Endothelial cell of umbilical vein (primary cell): ENCODE data around the gene RNF144B. TPM values are rescaled to one million over a fixed set of nuclear protein-coding genes. Genes with fewer than 3 reads are reported as not detected.

Experiments used
- BruUV-seq: library from RNA; stranded (reverse); fragments of 400-500 nt; replicated peaks from 2 replicates; lab custom pipeline; 2021; lab: Mats Ljungman, UMichigan
- CTCF ChIA-PET: fragments of 300-600, 350-600 bp; sonication (Branson Sonifier 250); formaldehyde crosslinking; loops from one replicate; lab custom pipeline; 2021; ENCODE audit warnings: antibody characterized with exemption, inconsistent platforms; lab: Charles Lee
- POLR2A ChIA-PET: fragments of 300-600, 350-600 bp; sonication (Branson Sonifier 250); formaldehyde crosslinking; loops from one replicate; lab custom pipeline; 2021; ENCODE audit warnings: antibody characterized with exemption, inconsistent platforms; lab: Charles Lee
- DNase-seq: peaks from one replicate; pipeline ENCODE4 v3.0.0-alpha.2; 2011; ENCODE audit warnings: low read depth, low spot score
- FAIRE-seq: peaks from 2 replicates; lab custom pipeline; 2011; peaks lifted over from hg19 to GRCh38; lab: Jason Lieb, UNC
- H2AFZ ChIP-seq: 2 replicates; pipeline ENCODE4 v1.6.0; 2012; ENCODE audit warnings: low read depth, low read length, control low read depth, inconsistent platforms
- H3K27ac ChIP-seq: 2 replicates; pipeline ENCODE4 v1.5.1; 2011; ENCODE audit warnings: low read depth, mild to moderate bottlenecking, control low read depth, low read length, moderate library complexity; ENCODE audit not compliant: insufficient read depth
- H3K27me3 ChIP-seq, 2 experiments: 2 replicates each; pipeline versions ENCODE4 v1.6.0 to v1.6.1; 2011; ENCODE audit warnings: low read length in 2 of 2, mixed read lengths in 1 of 2; ENCODE audit not compliant: control insufficient read depth in 2 of 2, insufficient read depth in 2 of 2
- H3K36me3 ChIP-seq, 2 experiments: 2 replicates in 1 of 2; 3 replicates in 1 of 2; pipeline ENCODE4 v1.5.1; 2011; ENCODE audit warnings: low read length in 2 of 2, mild to moderate bottlenecking in 1 of 2, moderate library complexity in 1 of 2; ENCODE audit not compliant: control insufficient read depth in 2 of 2, insufficient read depth in 2 of 2; ENCODE audit errors: extremely low read depth in 1 of 2
- H3K4me1 ChIP-seq: 3 replicates; pipeline ENCODE4 v1.5.1; 2011; ENCODE audit warnings: mild to moderate bottlenecking, low read length; ENCODE audit not compliant: control insufficient read depth, insufficient read depth; ENCODE audit errors: extremely low read depth
- H3K4me2 ChIP-seq: 2 replicates; pipeline ENCODE4 v1.6.1; 2011; ENCODE audit warnings: low read length, control low read depth, mixed read lengths; ENCODE audit not compliant: insufficient read depth
- H3K4me3 ChIP-seq, 3 experiments: fragments of 200-600 bp in 1 of 3; sonication (generic), shearing (Covaris generic) in 1 of 3; replicated peaks in 1 of 3; 2 replicates each; pipeline ENCODE4 v1.5.1; 2011 to 2016; ENCODE audit warnings: control low read depth in 3 of 3, low read length in 3 of 3, mild to moderate bottlenecking in 2 of 3, inconsistent platforms in 1 of 3, low read depth in 1 of 3, moderate library complexity in 1 of 3; ENCODE audit not compliant: insufficient read depth in 1 of 3
- H3K79me2 ChIP-seq: 2 replicates; pipeline ENCODE4 v1.6.0; 2012; ENCODE audit warnings: low read length, inconsistent platforms; ENCODE audit not compliant: control insufficient read depth, insufficient read depth
- H3K9ac ChIP-seq: replicated peaks from 2 replicates; pipeline ENCODE3; 2011; ENCODE audit warnings: low read length, control low read depth; ENCODE audit not compliant: insufficient read depth; ENCODE audit errors: extremely low read depth
- H3K9me1 ChIP-seq: replicated peaks from 3 replicates; pipeline ENCODE4 v1.6.0; 2011; ENCODE audit warnings: mild to moderate bottlenecking, low read length; ENCODE audit not compliant: control insufficient read depth, insufficient read depth; ENCODE audit errors: extremely low read depth
- H3K9me3 ChIP-seq: replicated peaks from 2 replicates; pipeline ENCODE4 v1.5.1; 2012; ENCODE audit warnings: low read length, inconsistent platforms; ENCODE audit not compliant: control insufficient read depth, insufficient read depth
- H4K20me1 ChIP-seq: replicated peaks from 2 replicates; pipeline ENCODE3; 2011; ENCODE audit warnings: mild to moderate bottlenecking, low read length; ENCODE audit not compliant: control insufficient read depth, insufficient read depth; ENCODE audit errors: extremely low read depth
- CTCF ChIP-seq, 2 donors: IDR thresholded peaks; 1 replicate in 1 of 2; 2 replicates in 1 of 2; pipeline ENCODE4 v1.5.1; 2011; ENCODE audit warnings: low read length in 2 of 2, mild to moderate bottlenecking in 2 of 2, moderate library complexity in 2 of 2, control low read depth in 1 of 2, inconsistent platforms in 1 of 2, low read depth in 1 of 2; ENCODE audit not compliant: insufficient read depth in 1 of 2; ENCODE audit errors: extremely low read depth in 1 of 2
- EZH2 ChIP-seq: IDR thresholded peaks from 2 replicates; pipeline ENCODE4 v1.6.1; 2012; ENCODE audit warnings: borderline replicate concordance, low read depth, mild to moderate bottlenecking, moderate library complexity, low read length, inconsistent platforms; ENCODE audit not compliant: severe bottlenecking
- FOS ChIP-seq: IDR thresholded peaks from 2 replicates; pipeline ENCODE4 v1.6.1; 2011; ENCODE audit warnings: mild to moderate bottlenecking, low read length, moderate library complexity, borderline replicate concordance; ENCODE audit not compliant: insufficient read depth
- GATA2 ChIP-seq: IDR thresholded peaks from 2 replicates; pipeline ENCODE4 v1.7.0; 2011; ENCODE audit warnings: low read depth, mild to moderate bottlenecking, moderate library complexity, mixed read lengths, low read length; ENCODE audit not compliant: insufficient read length, insufficient read depth
- JUN ChIP-seq: IDR thresholded peaks from 2 replicates; pipeline ENCODE4 v1.6.1; 2011; ENCODE audit warnings: borderline replicate concordance, low read depth; ENCODE audit not compliant: insufficient read length, insufficient read depth
- MAX ChIP-seq: IDR thresholded peaks from 2 replicates; pipeline ENCODE4 v1.6.1; 2011; ENCODE audit not compliant: insufficient read depth, insufficient read length
- MYC ChIP-seq: IDR thresholded peaks from one replicate; pipeline ENCODE4 v1.6.1; 2011; ENCODE audit warnings: mild to moderate bottlenecking, low read depth, low read length
- POLR2A ChIP-seq: IDR thresholded peaks from 2 replicates; pipeline ENCODE4 v1.6.1; 2012; ENCODE audit warnings: low read depth, mild to moderate bottlenecking, control low read depth, low read length
- POLR2AphosphoS5 ChIP-seq: IDR thresholded peaks from 2 replicates; pipeline ENCODE4 v1.6.1; 2012; ENCODE audit warnings: low read depth, mild to moderate bottlenecking, control low read depth, low read length, moderate library complexity; ENCODE audit not compliant: insufficient read depth
- dilution Hi-C: fragments of 300-500 bp; cut with MboI; formaldehyde crosslinking; loops from one replicate; pipeline ENCODE4 v1.15.0; 2019; ENCODE audit warnings: low sequenced_read_pairs; ENCODE audit not compliant: extremely low pct_ligation_motif_present
- intact Hi-C: fragments of 100-400 bp; cut with micrococcal nuclease; formaldehyde crosslinking; loops from one replicate; pipeline ENCODE4 v1.10.0; 2022
- polyA plus RNA-seq, 4 experiments: library from polyadenylated mRNA; depleted of rRNA in 3 of 4; stranded (reverse) in 3 of 4; unstranded in 1 of 4; fragments of >200 nt; gene quantifications; 2 replicates each; pipeline versions ENCODE4 v1.2.1 to v1.2.3, GENCODE V29; 2011 to 2012; ENCODE audit warnings: missing spikeins in 1 of 4
- total RNA-seq: library from RNA; stranded (reverse); gene quantifications from 2 replicates; pipeline ENCODE4 v1.2.3, GENCODE V29; 2021

Gene RNF144B
- total and polyA plus RNA-seq, 2 donors (not counting 3 experiments of a cell fraction or from before 2014, with no cell fraction given) = 18.1 to 97.3 TPM

- TF ChIP-seq EZH2 (no peak), MYC (no peak), FOS (no peak), POLR2AphosphoS5 (no peak), GATA2 (no peak), POLR2A (no peak), JUN (no peak), CTCF (IDR thresholded peaks at IDR 0.05; ENCODE audit: extremely low read depth in 1 of 2, insufficient read depth in 1 of 2, low read depth in 1 of 2, low read length in 2 of 2) (no peak), MAX (no peak)
- H3K36me3 ChIP-seq = no peaks in the 10 kb centered on the region
- H3K9me3 ChIP-seq = no peaks in the 10 kb centered on the region
- CTCF ChIA-PET = interaction anchor here (1.1 to 3.1 kb wide), 2 partner anchors 9 to 67 kb away, joined by 5 to 13 read pairs; no protein-coding TSS in a partner anchor
- peak overlapping the region; percentile 79 for H3K27ac ChIP-seq
- POLR2A ChIA-PET = no interaction called here
- no peaks in the 10 kb centered on the region for H3K27me3 ChIP-seq
- peaks cover 70% of the 10 kb centered on the region for H3K79me2 ChIP-seq
- BruUV-seq = no TSS peak
- H3K4me3 ChIP-seq = peak overlapping the region; percentile 79 to 96 (median 89)
- peak overlapping the region; percentile 79 for H3K4me2 ChIP-seq
- intact Hi-C loops (loop anchor here (5.0 to 10.0 kb wide), 3 partner anchors 47 to 235 kb away; partner anchors contain the start of genes DEK, KDM1B and TPMT), dilution Hi-C loops (no loop called here)
- no peak overlapping the region for H2AFZ ChIP-seq
- H3K9ac ChIP-seq = peak overlapping the region; percentile 86
- H3K4me1 ChIP-seq = peaks cover 51% of the 10 kb centered on the region
- H4K20me1 ChIP-seq = no peaks in the 10 kb centered on the region
- H3K9me1 ChIP-seq = no peaks in the 10 kb centered on the region
- DNase-seq (peak; percentile 54), FAIRE-seq (no peak)
Observed at GRCh38 chr6:18389479-18389878, 2.3 kb downstream of the RNF144B start.
